ENCODE data around the gene CCDC167. TPM values are rescaled to one million over a fixed set of nuclear protein-coding genes. Genes with fewer than 3 reads are reported as not detected.

CCDC167 gene
- total RNA-seq, 1 donor from 2014 or later, result 28.3 TPM

GRCh38 chr6:37492236-37492972 lies 7.3 kb downstream of the CCDC167 start:
- DNase-seq (ENCODE audit: low spot score), result no peak
- H3K9me3 Mint-ChIP-seq (ENCODE audit: low read depth), result no peaks in the 10 kb centered on the region
- H3K4me3 Mint-ChIP-seq (ENCODE audit: unreplicated experiment), result no peak overlapping the region
- no peak for TF ChIP-seq CTCF (IDR thresholded peaks at IDR 0.05)
- no peak overlapping the region for H3K27ac Mint-ChIP-seq (ENCODE audit: unreplicated experiment)
- no peaks in the 10 kb centered on the region for H3K27me3 Mint-ChIP-seq (ENCODE audit: low read depth)
- no peaks in the 10 kb centered on the region for H3K36me3 Mint-ChIP-seq (ENCODE audit: low read depth)
- H3K4me1 Mint-ChIP-seq (ENCODE audit: low read depth), result peaks cover 17% of the 10 kb centered on the region

GRCh38 chr6:37491830-37492208 lies 7.9 kb downstream of the CCDC167 start:
- DNase-seq (ENCODE audit: low spot score), result no peak
- Mint-ChIP-seq H3K36me3 (ENCODE audit: low read depth) (no peaks in the 10 kb centered on the region), H3K27ac (ENCODE audit: unreplicated experiment) (no peak overlapping the region), H3K9me3 (ENCODE audit: low read depth) (no peaks in the 10 kb centered on the region), H3K4me1 (ENCODE audit: low read depth) (peaks cover 17% of the 10 kb centered on the region), H3K4me3 (ENCODE audit: unreplicated experiment) (no peak overlapping the region), H3K27me3 (ENCODE audit: low read depth) (no peaks in the 10 kb centered on the region)
- no peak for TF ChIP-seq CTCF (IDR thresholded peaks at IDR 0.05)

DNA sequence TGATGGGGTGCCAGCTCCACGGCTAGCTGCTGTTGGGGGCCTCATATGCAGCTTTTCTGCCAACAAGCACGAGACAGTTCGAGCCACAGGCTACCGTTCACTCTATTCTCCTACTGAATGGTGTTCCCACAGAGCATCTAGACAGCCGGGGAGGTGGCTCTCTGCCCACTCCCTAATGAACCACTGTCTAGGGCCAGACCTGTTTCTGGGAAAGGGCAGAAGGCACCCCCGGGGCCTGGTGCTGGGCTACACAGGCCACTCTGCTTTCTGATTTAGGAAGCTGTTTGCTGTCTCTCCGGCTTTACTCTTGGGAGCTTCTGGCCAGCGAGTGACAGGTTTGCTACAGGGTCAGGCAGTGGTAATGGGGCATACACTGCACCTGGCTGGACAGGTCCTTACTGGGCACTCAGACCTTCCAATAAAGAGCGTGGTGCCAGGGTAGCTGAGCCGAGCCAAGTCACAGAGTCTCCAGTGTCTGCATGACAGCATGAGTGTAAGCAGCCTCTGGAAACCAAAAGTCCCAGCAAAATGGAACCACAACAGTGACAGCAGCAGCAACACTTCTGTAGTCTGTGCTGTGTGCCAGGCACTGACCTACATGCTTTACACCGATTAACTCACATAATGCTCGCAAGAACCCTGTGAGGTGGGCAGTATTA lies 8.4 kb downstream of the CCDC167 start:
- no peak for DNase-seq (ENCODE audit: low spot score)
- Mint-ChIP-seq H3K4me1 (ENCODE audit: low read depth) (peaks cover 17% of the 10 kb centered on the region), H3K36me3 (ENCODE audit: low read depth) (no peaks in the 10 kb centered on the region), H3K4me3 (ENCODE audit: unreplicated experiment) (no peak overlapping the region), H3K27ac (ENCODE audit: unreplicated experiment) (no peak overlapping the region), H3K9me3 (ENCODE audit: low read depth) (no peaks in the 10 kb centered on the region), H3K27me3 (ENCODE audit: low read depth) (no peaks in the 10 kb centered on the region)
- no peak for TF ChIP-seq CTCF (IDR thresholded peaks at IDR 0.05)

DNA sequence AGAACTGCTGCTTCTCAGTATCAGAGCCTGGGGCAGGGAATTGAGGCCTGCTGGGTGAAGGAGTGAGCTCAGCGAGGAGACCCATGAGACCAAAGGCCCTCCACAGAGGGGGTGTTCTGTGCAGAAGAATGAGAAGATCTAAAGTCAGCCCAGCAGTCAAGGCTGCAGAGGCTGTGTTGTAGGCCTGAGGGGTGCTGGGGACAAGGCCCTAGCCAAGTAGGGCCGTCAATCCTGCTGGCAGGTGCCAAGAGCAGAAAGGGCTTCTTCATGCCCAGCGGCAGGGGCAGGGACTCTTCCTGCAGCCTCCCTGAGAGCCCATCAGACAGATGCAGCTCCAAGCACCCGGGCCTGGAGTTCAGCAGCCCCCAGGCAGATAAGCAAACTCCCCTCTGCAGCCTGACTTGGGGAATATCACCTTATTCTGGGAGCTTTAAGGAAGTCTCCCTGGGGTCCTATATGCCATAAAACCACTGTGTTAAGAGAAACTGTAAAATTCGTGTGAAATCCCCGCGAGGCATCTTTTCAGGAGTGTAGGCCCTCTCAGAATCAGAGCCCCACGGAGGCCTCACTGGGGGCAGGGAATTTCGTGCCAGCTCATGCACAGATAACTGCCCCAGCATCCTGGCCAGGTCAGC lies 9.0 kb downstream of the CCDC167 start:
- H3K4me3 Mint-ChIP-seq (ENCODE audit: unreplicated experiment), result no peak overlapping the region
- no peak for DNase-seq (ENCODE audit: low spot score)
- H3K4me1 Mint-ChIP-seq (ENCODE audit: low read depth), result peaks cover 17% of the 10 kb centered on the region
- no peaks in the 10 kb centered on the region for H3K9me3 Mint-ChIP-seq (ENCODE audit: low read depth)
- no peaks in the 10 kb centered on the region for H3K36me3 Mint-ChIP-seq (ENCODE audit: low read depth)
- no peaks in the 10 kb centered on the region for H3K27me3 Mint-ChIP-seq (ENCODE audit: low read depth)
- no peak for TF ChIP-seq CTCF (IDR thresholded peaks at IDR 0.05)
- no peak overlapping the region for H3K27ac Mint-ChIP-seq (ENCODE audit: unreplicated experiment)

DNA sequence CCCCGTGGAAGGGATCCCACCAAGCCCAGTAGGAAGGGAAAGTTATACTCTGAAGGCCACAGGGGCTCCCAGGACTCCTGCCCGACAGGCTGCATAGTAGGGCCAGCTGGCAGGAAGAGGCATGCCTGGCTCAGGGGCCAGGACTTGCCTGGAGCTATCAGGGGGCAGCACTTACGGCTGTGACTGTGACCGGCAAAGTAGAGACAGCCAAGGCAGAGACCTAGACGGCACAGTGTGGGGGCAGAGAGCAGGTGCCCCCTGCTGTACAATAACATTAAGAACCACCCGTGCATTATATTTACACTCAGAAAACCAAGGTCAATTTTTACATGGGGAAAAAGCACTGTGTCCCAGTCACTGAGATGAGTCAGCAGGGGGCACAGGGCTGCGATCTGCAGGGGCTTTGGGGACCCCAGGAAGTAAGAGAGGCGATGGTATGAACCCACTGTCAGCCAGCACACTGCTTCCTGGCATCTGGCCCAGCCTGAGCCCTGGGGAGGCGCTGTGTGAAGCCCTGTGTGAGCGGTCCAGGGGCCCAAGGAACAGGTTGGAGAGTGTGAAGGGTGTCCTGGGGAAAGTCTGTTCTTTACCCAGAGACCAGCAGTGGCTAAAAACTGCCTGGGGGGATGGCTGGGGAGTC lies 9.9 kb downstream of the CCDC167 start:
- Mint-ChIP-seq H3K4me3 (ENCODE audit: unreplicated experiment) (no peak overlapping the region), H3K9me3 (ENCODE audit: low read depth) (no peaks in the 10 kb centered on the region), H3K27me3 (ENCODE audit: low read depth) (no peaks in the 10 kb centered on the region), H3K4me1 (ENCODE audit: low read depth) (peaks cover 17% of the 10 kb centered on the region), H3K27ac (ENCODE audit: unreplicated experiment) (peak overlapping the region; percentile 46), H3K36me3 (ENCODE audit: low read depth) (no peaks in the 10 kb centered on the region)
- peak; percentile 65 for TF ChIP-seq CTCF (IDR thresholded peaks at IDR 0.05)
- DNase-seq (ENCODE audit: low spot score), result no peak

Data from chondrocyte (in vitro differentiated cells).